ENCODE data around the gene FBN2.

FBN2 gene

GRCh38 chr5:128257076-128257475 is 281.0 kb downstream of the FBN2 start:
- TF ChIP-seq ZNF274 (IDR thresholded peaks at IDR 0.05; ENCODE audit: low read depth, low read length) (no peak), SUZ12 (IDR thresholded peaks at IDR 0.05; ENCODE audit: extremely low read depth, insufficient read depth, insufficient read length) (no peak), YY1 (IDR thresholded peaks at IDR 0.05; ENCODE audit: insufficient read depth, insufficient read length) (no peak)
- Histone ChIP-seq H3K4me3 (ENCODE audit: insufficient read length, low read depth) (no peak overlapping the region), H3K27me3 (ENCODE audit: insufficient read depth, insufficient read length) (no peaks in the 10 kb centered on the region), H3K36me3 (ENCODE audit: insufficient read depth, insufficient read length, low read length) (peaks cover 27% of the 10 kb centered on the region), H3K4me1 (ENCODE audit: insufficient read depth, insufficient read length) (no peaks in the 10 kb centered on the region), H3K9ac (ENCODE audit: insufficient read length, low read depth) (no peak overlapping the region), H3K9me3 (ENCODE audit: insufficient read depth, low read length) (no peaks in the 10 kb centered on the region)
- no peak for DNase-seq (ENCODE audit: low read depth, low spot score)

- DNase-seq (ENCODE audit: low read depth, low spot score) = no peak
- Histone ChIP-seq H3K4me3 (ENCODE audit: insufficient read length, low read depth) (no peak overlapping the region), H3K9ac (ENCODE audit: insufficient read length, low read depth) (no peak overlapping the region), H3K27me3 (ENCODE audit: insufficient read depth, insufficient read length) (no peaks in the 10 kb centered on the region), H3K36me3 (ENCODE audit: insufficient read depth, insufficient read length, low read length) (peaks cover 17% of the 10 kb centered on the region), H3K9me3 (ENCODE audit: insufficient read depth, low read length) (no peaks in the 10 kb centered on the region), H3K4me1 (ENCODE audit: insufficient read depth, insufficient read length) (no peaks in the 10 kb centered on the region)
- no peak for TF ChIP-seq ZNF274 (IDR thresholded peaks at IDR 0.05; ENCODE audit: low read depth, low read length)
- no peak for TF ChIP-seq YY1 (IDR thresholded peaks at IDR 0.05; ENCODE audit: insufficient read depth, insufficient read length)
- no peak for TF ChIP-seq SUZ12 (IDR thresholded peaks at IDR 0.05; ENCODE audit: extremely low read depth, insufficient read depth, insufficient read length)
Measured at GRCh38 chr5:128254789-128255188, 283.3 kb downstream of the FBN2 start.

- DNase-seq (ENCODE audit: low read depth, low spot score) = no peak
- TF ChIP-seq SUZ12 (IDR thresholded peaks at IDR 0.05; ENCODE audit: extremely low read depth, insufficient read depth, insufficient read length) (no peak), ZNF274 (IDR thresholded peaks at IDR 0.05; ENCODE audit: low read depth, low read length) (no peak), YY1 (IDR thresholded peaks at IDR 0.05; ENCODE audit: insufficient read depth, insufficient read length) (no peak)
- H3K4me3 ChIP-seq (ENCODE audit: insufficient read length, low read depth) = no peak overlapping the region
- H3K9ac ChIP-seq (ENCODE audit: insufficient read length, low read depth) = no peak overlapping the region
- H3K4me1 ChIP-seq (ENCODE audit: insufficient read depth, insufficient read length) = no peaks in the 10 kb centered on the region
- H3K36me3 ChIP-seq (ENCODE audit: insufficient read depth, insufficient read length, low read length) = peaks cover 9% of the 10 kb centered on the region
- no peaks in the 10 kb centered on the region for H3K9me3 ChIP-seq (ENCODE audit: insufficient read depth, low read length)
- no peaks in the 10 kb centered on the region for H3K27me3 ChIP-seq (ENCODE audit: insufficient read depth, insufficient read length)
Measured at GRCh38 chr5:128253880-128254279, 284.2 kb downstream of the FBN2 start.

GRCh38 chr5:128253161-128253560 is 284.9 kb downstream of the FBN2 start:
- Histone ChIP-seq H3K9ac (ENCODE audit: insufficient read length, low read depth) (no peak overlapping the region), H3K9me3 (ENCODE audit: insufficient read depth, low read length) (no peaks in the 10 kb centered on the region), H3K4me1 (ENCODE audit: insufficient read depth, insufficient read length) (no peaks in the 10 kb centered on the region), H3K36me3 (ENCODE audit: insufficient read depth, insufficient read length, low read length) (peaks cover 2% of the 10 kb centered on the region), H3K27me3 (ENCODE audit: insufficient read depth, insufficient read length) (no peaks in the 10 kb centered on the region), H3K4me3 (ENCODE audit: insufficient read length, low read depth) (no peak overlapping the region)
- TF ChIP-seq ZNF274 (IDR thresholded peaks at IDR 0.05; ENCODE audit: low read depth, low read length) (no peak), YY1 (IDR thresholded peaks at IDR 0.05; ENCODE audit: insufficient read depth, insufficient read length) (no peak), SUZ12 (IDR thresholded peaks at IDR 0.05; ENCODE audit: extremely low read depth, insufficient read depth, insufficient read length) (no peak)
- no peak for DNase-seq (ENCODE audit: low read depth, low spot score)

- no peak overlapping the region for H3K4me3 ChIP-seq (ENCODE audit: insufficient read length, low read depth)
- H3K9me3 ChIP-seq (ENCODE audit: insufficient read depth, low read length) = no peaks in the 10 kb centered on the region
- no peaks in the 10 kb centered on the region for H3K4me1 ChIP-seq (ENCODE audit: insufficient read depth, insufficient read length)
- DNase-seq (ENCODE audit: low read depth, low spot score) = no peak
- TF ChIP-seq YY1 (IDR thresholded peaks at IDR 0.05; ENCODE audit: insufficient read depth, insufficient read length) (no peak), SUZ12 (IDR thresholded peaks at IDR 0.05; ENCODE audit: extremely low read depth, insufficient read depth, insufficient read length) (no peak), ZNF274 (IDR thresholded peaks at IDR 0.05; ENCODE audit: low read depth, low read length) (no peak)
- H3K36me3 ChIP-seq (ENCODE audit: insufficient read depth, insufficient read length, low read length) = no peaks in the 10 kb centered on the region
- no peak overlapping the region for H3K9ac ChIP-seq (ENCODE audit: insufficient read length, low read depth)
- H3K27me3 ChIP-seq (ENCODE audit: insufficient read depth, insufficient read length) = no peaks in the 10 kb centered on the region
Measured at GRCh38 chr5:128252756-128253155, 285.3 kb downstream of the FBN2 start.

GRCh38 chr5:128252196-128252595 is 285.8 kb downstream of the FBN2 start:
- no peaks in the 10 kb centered on the region for H3K36me3 ChIP-seq (ENCODE audit: insufficient read depth, insufficient read length, low read length)
- no peaks in the 10 kb centered on the region for H3K9me3 ChIP-seq (ENCODE audit: insufficient read depth, low read length)
- DNase-seq (ENCODE audit: low read depth, low spot score) = no peak
- no peak for TF ChIP-seq YY1 (IDR thresholded peaks at IDR 0.05; ENCODE audit: insufficient read depth, insufficient read length)
- TF ChIP-seq ZNF274 (IDR thresholded peaks at IDR 0.05; ENCODE audit: low read depth, low read length) = no peak
- no peak for TF ChIP-seq SUZ12 (IDR thresholded peaks at IDR 0.05; ENCODE audit: extremely low read depth, insufficient read depth, insufficient read length)
- H3K4me1 ChIP-seq (ENCODE audit: insufficient read depth, insufficient read length) = no peaks in the 10 kb centered on the region
- no peak overlapping the region for H3K9ac ChIP-seq (ENCODE audit: insufficient read length, low read depth)
- no peaks in the 10 kb centered on the region for H3K27me3 ChIP-seq (ENCODE audit: insufficient read depth, insufficient read length)
- no peak overlapping the region for H3K4me3 ChIP-seq (ENCODE audit: insufficient read length, low read depth)

- no peaks in the 10 kb centered on the region for H3K9me3 ChIP-seq (ENCODE audit: insufficient read depth, low read length)
- TF ChIP-seq SUZ12 (IDR thresholded peaks at IDR 0.05; ENCODE audit: extremely low read depth, insufficient read depth, insufficient read length) (no peak), ZNF274 (IDR thresholded peaks at IDR 0.05; ENCODE audit: low read depth, low read length) (no peak), YY1 (IDR thresholded peaks at IDR 0.05; ENCODE audit: insufficient read depth, insufficient read length) (no peak)
- H3K9ac ChIP-seq (ENCODE audit: insufficient read length, low read depth) = no peak overlapping the region
- no peak for DNase-seq (ENCODE audit: low read depth, low spot score)
- no peaks in the 10 kb centered on the region for H3K27me3 ChIP-seq (ENCODE audit: insufficient read depth, insufficient read length)
- H3K36me3 ChIP-seq (ENCODE audit: insufficient read depth, insufficient read length, low read length) = no peaks in the 10 kb centered on the region
- H3K4me3 ChIP-seq (ENCODE audit: insufficient read length, low read depth) = no peak overlapping the region
- no peaks in the 10 kb centered on the region for H3K4me1 ChIP-seq (ENCODE audit: insufficient read depth, insufficient read length)
Measured at GRCh38 chr5:128245974-128246373, 292.1 kb downstream of the FBN2 start.
